Loucy (cell line): ENCODE measurements around the gene TSEN54.
A peak's percentile ranks its signal among the peaks of the same experiment; 100 is the strongest.

Experiments used
- H2AFZ ChIP-seq: fragments of 200-600 bp; sonication (generic); 2 replicates; pipeline ENCODE4 v1.6.0; 2016; ENCODE audit warnings: antibody characterized with exemption, mild to moderate bottlenecking, low read length, moderate library complexity
- H3F3A ChIP-seq: fragments of 200-600 bp; 2 replicates; pipeline ENCODE4 v1.6.0; 2016; ENCODE audit warnings: antibody characterized with exemption, low read depth, mild to moderate bottlenecking
- H3K27me3 ChIP-seq: fragments of 200-600 bp; sonication (generic); 2 replicates; pipeline ENCODE4 v1.6.1; 2014; ENCODE audit warnings: low read length, mild to moderate bottlenecking; ENCODE audit not compliant: insufficient read depth, poor library complexity, severe bottlenecking
- H3K36me3 ChIP-seq: fragments of 200-600 bp; sonication (generic); 2 replicates; pipeline ENCODE4 v1.6.1; 2016; ENCODE audit warnings: low read length; ENCODE audit not compliant: insufficient read depth
- H3K4me1 ChIP-seq: fragments of 200-600 bp; sonication (generic); 2 replicates; pipeline ENCODE4 v1.5.1; 2014; ENCODE audit warnings: low read length, mild to moderate bottlenecking; ENCODE audit not compliant: insufficient read depth, poor library complexity, severe bottlenecking
- H3K4me2 ChIP-seq: fragments of 200-600 bp; sonication (generic); 2 replicates; pipeline ENCODE4 v1.6.0; 2014; ENCODE audit warnings: antibody characterized with exemption, low read length, low read depth, mild to moderate bottlenecking; ENCODE audit not compliant: poor library complexity, severe bottlenecking
- H3K4me3 ChIP-seq: fragments of 200-600 bp; sonication (generic); 2 replicates; pipeline ENCODE4 v1.5.1; 2014; ENCODE audit warnings: low read length, mild to moderate bottlenecking, mixed read lengths; ENCODE audit not compliant: poor library complexity, severe bottlenecking
- H3K79me2 ChIP-seq: fragments of 200-600 bp; sonication (generic); 2 replicates; pipeline ENCODE4 v1.6.1; 2014; ENCODE audit warnings: low read length; ENCODE audit not compliant: insufficient read depth
- H3K9ac ChIP-seq: fragments of 200-600 bp; sonication (generic); 2 replicates; pipeline ENCODE4 v1.6.0; 2014; ENCODE audit warnings: mild to moderate bottlenecking, low read depth, low read length, moderate library complexity; ENCODE audit not compliant: poor library complexity, severe bottlenecking
- H3K9me2 ChIP-seq: fragments of 200-600 bp; sonication (generic); replicated peaks from 2 replicates; pipeline ENCODE4 v1.6.1; 2016; ENCODE audit warnings: low read depth, low read length, mixed read lengths
- H3K9me3 ChIP-seq: fragments of 200-600 bp; sonication (generic); 2 replicates; pipeline ENCODE4 v1.6.1; 2014; ENCODE audit warnings: mild to moderate bottlenecking, antibody characterized with exemption, low read length, low read depth; ENCODE audit not compliant: insufficient read depth
- H4K20me1 ChIP-seq: fragments of 200-600 bp; sonication (generic); 2 replicates; pipeline ENCODE4 v1.6.0; 2014; ENCODE audit warnings: antibody characterized with exemption, low read length, mild to moderate bottlenecking; ENCODE audit not compliant: insufficient read depth, poor library complexity, severe bottlenecking
- EZH2phosphoT487 ChIP-seq: fragments of 200-600 bp; IDR thresholded peaks from 2 replicates; pipeline ENCODE4 v1.6.1; 2018; ENCODE audit warnings: antibody characterized with exemption, mild to moderate bottlenecking, moderate library complexity, borderline replicate concordance
- TF ChIP-seq, protein P1 (sequence below): fragments of 200-600 bp; sonication (generic); conservative IDR thresholded peaks from 2 replicates; pipeline ENCODE4 v1.5.1; 2014; ENCODE audit warnings: mild to moderate bottlenecking, antibody characterized with exemption, low read length

Gene TSEN54

GRCh38 chr17:75515496-75516254 is 653 bp upstream of the TSEN54 start, which contains the start of gene CASKIN2:
CASKIN2 (minus strand) TSS chr17:75515537; CDS start chr17:75513804, 1,733 bp downstream.
- H3K9ac ChIP-seq: peak within 1 kb of the TSS; percentile 65
- peak within 1 kb of the TSS; percentile 99 for H3K4me2 ChIP-seq
- peaks cover 8% of the 10 kb centered on the region; the same call in 1 of the 2 replicates for H3K79me2 ChIP-seq
- peaks cover 36% of the 10 kb centered on the region for H3K4me1 ChIP-seq
- H3K9me2 ChIP-seq: no peaks in the 10 kb centered on the region
- no peaks in the 10 kb centered on the region for H3K27me3 ChIP-seq
- H3F3A ChIP-seq: no peaks in the 10 kb centered on the region
- peak within 1 kb of the TSS; percentile 84 for H3K4me3 ChIP-seq
- H3K9me3 ChIP-seq: no peaks in the 10 kb centered on the region
- no peak for TF ChIP-seq EZH2phosphoT487
- TF ChIP-seq, protein P1, sequence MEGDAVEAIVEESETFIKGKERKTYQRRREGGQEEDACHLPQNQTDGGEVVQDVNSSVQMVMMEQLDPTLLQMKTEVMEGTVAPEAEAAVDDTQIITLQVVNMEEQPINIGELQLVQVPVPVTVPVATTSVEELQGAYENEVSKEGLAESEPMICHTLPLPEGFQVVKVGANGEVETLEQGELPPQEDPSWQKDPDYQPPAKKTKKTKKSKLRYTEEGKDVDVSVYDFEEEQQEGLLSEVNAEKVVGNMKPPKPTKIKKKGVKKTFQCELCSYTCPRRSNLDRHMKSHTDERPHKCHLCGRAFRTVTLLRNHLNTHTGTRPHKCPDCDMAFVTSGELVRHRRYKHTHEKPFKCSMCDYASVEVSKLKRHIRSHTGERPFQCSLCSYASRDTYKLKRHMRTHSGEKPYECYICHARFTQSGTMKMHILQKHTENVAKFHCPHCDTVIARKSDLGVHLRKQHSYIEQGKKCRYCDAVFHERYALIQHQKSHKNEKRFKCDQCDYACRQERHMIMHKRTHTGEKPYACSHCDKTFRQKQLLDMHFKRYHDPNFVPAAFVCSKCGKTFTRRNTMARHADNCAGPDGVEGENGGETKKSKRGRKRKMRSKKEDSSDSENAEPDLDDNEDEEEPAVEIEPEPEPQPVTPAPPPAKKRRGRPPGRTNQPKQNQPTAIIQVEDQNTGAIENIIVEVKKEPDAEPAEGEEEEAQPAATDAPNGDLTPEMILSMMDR: peak; percentile 99
- no peaks in the 10 kb centered on the region for H3K36me3 ChIP-seq
- peaks cover 13% of the 10 kb centered on the region for H4K20me1 ChIP-seq
- H2AFZ ChIP-seq: peak within 1 kb of the TSS; percentile 85

DNA sequence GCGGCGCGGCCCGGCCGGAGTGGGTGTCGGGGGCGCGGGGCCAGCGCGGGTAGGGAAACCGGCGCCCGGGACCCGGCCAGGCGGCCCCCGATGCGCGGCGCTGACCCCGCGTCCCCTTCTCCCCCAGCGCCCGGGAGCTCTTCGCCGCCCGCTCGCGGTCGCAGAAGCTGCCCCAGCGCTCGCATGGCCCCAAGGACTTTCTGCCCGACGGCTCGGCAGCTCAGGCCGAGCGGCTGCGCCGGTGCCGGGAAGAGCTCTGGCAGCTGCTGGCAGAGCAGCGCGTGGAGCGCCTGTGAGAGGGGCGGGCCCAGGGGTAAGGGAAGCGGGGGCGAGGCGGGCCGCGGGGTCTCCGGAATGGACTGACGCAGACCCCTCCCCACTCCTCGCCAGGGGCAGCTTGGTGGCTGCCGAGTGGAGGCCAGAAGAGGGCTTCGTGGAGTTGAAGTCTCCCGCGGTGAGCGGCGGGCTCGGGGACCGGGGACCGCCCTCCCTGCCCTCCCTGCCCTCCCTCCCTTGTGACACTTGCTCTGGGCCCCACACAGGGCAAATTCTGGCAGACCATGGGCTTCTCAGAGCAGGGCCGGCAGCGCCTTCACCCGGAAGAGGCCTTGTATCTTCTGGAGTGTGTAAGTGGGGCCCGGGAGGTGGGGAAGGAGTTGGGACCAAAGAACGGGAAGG is 430 bp downstream of the TSEN54 start:
- Histone ChIP-seq H3K36me3 (no peaks in the 10 kb centered on the region), H2AFZ (peak overlapping the region; percentile 76), H3K9ac (peak overlapping the region; percentile 70), H3K4me1 (peaks cover 36% of the 10 kb centered on the region), H3K4me3 (peak overlapping the region; percentile 84), H3K4me2 (peak overlapping the region; percentile 88), H3K79me2 (peaks cover 8% of the 10 kb centered on the region; the same call in 1 of the 2 replicates), H3F3A (no peaks in the 10 kb centered on the region), H3K9me3 (no peaks in the 10 kb centered on the region), H3K27me3 (no peaks in the 10 kb centered on the region), H3K9me2 (no peaks in the 10 kb centered on the region), H4K20me1 (peaks cover 13% of the 10 kb centered on the region)
- no peak for TF ChIP-seq EZH2phosphoT487
- TF ChIP-seq, protein P1: no peak

DNA sequence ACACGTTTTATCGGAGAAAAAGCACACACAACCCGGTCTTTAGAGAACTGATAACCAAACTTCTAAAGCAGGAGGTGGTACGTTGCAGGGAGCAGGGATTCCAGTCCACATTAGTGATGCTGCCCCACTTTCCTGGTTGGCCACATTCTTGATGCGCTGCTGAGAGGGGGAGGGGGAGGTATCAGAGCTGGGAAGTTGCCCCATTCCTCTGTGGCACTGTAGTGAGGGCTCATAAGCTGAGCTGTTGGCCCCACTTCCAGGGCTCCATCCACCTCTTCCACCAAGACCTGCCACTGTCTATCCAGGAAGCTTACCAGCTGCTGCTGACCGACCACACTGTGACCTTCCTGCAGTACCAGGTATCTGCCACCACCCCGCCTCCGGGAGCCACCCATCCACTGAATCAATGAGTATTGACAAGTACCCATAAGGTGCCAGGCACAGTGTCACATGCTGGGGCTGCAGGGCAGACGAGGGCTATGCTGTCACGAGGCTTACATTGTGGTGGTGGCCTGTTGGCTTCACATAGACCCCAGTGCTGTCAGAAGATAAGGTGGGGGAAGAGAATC is 1.1 kb downstream of the TSEN54 start:
- peak overlapping the region; percentile 76; the same call in 1 of the 2 replicates for H2AFZ ChIP-seq

More for the DNA sequence above, 1.1 kb downstream of the TSEN54 start:
- Histone ChIP-seq H3K4me3 (peak overlapping the region; percentile 84), H3K27me3 (no peaks in the 10 kb centered on the region), H4K20me1 (peaks cover 13% of the 10 kb centered on the region), H3K9ac (peak overlapping the region; percentile 70), H3K36me3 (no peaks in the 10 kb centered on the region), H3K9me3 (no peaks in the 10 kb centered on the region), H3K79me2 (peaks cover 8% of the 10 kb centered on the region; the same call in 1 of the 2 replicates), H3K4me1 (peaks cover 31% of the 10 kb centered on the region), H3K4me2 (peak overlapping the region; percentile 88), H3F3A (no peaks in the 10 kb centered on the region), H3K9me2 (no peaks in the 10 kb centered on the region)
- TF ChIP-seq, protein P1: peak; percentile 14; the same call in 1 of the 2 replicates
- no peak for TF ChIP-seq EZH2phosphoT487
